H1 (cell line): ENCODE results near the gene TMEM185B. TPM values are rescaled to one million over a fixed set of nuclear protein-coding genes. Genes with fewer than 3 reads are reported as not detected.

ENCODE experiments used
- MAX ChIP-seq: IDR thresholded peaks from 2 replicates; pipeline ENCODE4 v1.6.1; 2012; ENCODE audit warnings: inconsistent platforms
- SIRT6 ChIP-seq: IDR thresholded peaks from one replicate; pipeline ENCODE4 v1.7.1; 2012; ENCODE audit warnings: low read length, inconsistent platforms
- ZNF274 ChIP-seq: IDR thresholded peaks from 2 replicates; pipeline ENCODE4 v1.7.0; 2012; ENCODE audit warnings: low read length, borderline replicate concordance; ENCODE audit errors: extremely low read depth
- polyA plus RNA-seq, 7 experiments: library from polyadenylated mRNA; depleted of rRNA in 3 of 7; stranded (reverse) in 5 of 7; unstranded in 2 of 7; fragments of >200 nt in 5 of 7; fragments of 200-250 nt in 2 of 7; gene quantifications; 1 replicate in 5 of 7; 2 replicates in 1 of 7; 4 replicates in 1 of 7; pipeline versions ENCODE4 v1.2.1 to v1.2.3, GENCODE V29; 2011 to 2013; ENCODE audit warnings: missing spikeins in 2 of 7, mixed read lengths in 2 of 7
- total RNA-seq: library from RNA; stranded (reverse); fragmentation: NEBNext Ultra II Directional; extraction: Animal tissue kit (Norgen Biotek cat#: 25700); gene quantifications from 2 replicates; pipeline ENCODE4 v1.2.1, GENCODE V29; 2021

Gene TMEM185B
- total and polyA plus RNA-seq, 2 of the 8 experiments (the other 6 are each of a cell fraction or from before 2014, with no cell fraction given): 13.5 to 14.0 TPM

- no peak for TF ChIP-seq MAX
- no peak for TF ChIP-seq SIRT6
- no peak for TF ChIP-seq ZNF274
Observed at GRCh38 chr2:120224735-120225548, 1.7 kb upstream of the TMEM185B start (continued).
